Cardiac muscle cell (in vitro differentiated cells and primary cell): Measurements from ENCODE around the gene SCAANT1. TPM values are rescaled to one million over a fixed set of nuclear protein-coding genes. Genes with fewer than 3 reads are reported as not detected.

Experiments
- DNase-seq, 2 donors: peaks; one replicate each; pipeline versions ENCODE4 v3.0.0 to v3.0.0-alpha.2; 2010 to 2017; ENCODE audit warnings: low read depth in 1 of 2, low spot score in 1 of 2
- H3K27ac ChIP-seq: fragments of 200-600 bp; sonication (generic); 2 replicates; pipeline ENCODE4 v1.5.1; 2016
- H3K27me3 ChIP-seq: fragments of 200-600 bp; sonication (generic); 2 replicates; pipeline ENCODE4 v1.6.0; 2016; ENCODE audit warnings: control low read depth
- H3K36me3 ChIP-seq: fragments of 200-600 bp; sonication (generic); 2 replicates; pipeline ENCODE4 v1.5.1; 2016; ENCODE audit warnings: control low read depth
- H3K4me1 ChIP-seq: fragments of 200-600 bp; sonication (generic); 2 replicates; pipeline ENCODE4 v1.8.1; 2017; ENCODE audit warnings: low read depth, mild to moderate bottlenecking, mixed run types
- H3K4me3 ChIP-seq: fragments of 200-600 bp; sonication (generic); 2 replicates; pipeline ENCODE4 v1.5.1; 2016; ENCODE audit warnings: mild to moderate bottlenecking
- H3K9me3 ChIP-seq: fragments of 200-600 bp; sonication (generic); 2 replicates; pipeline ENCODE4 v1.5.1; 2017; ENCODE audit warnings: low read depth, mild to moderate bottlenecking, control low read depth
- CTCF ChIP-seq: IDR thresholded peaks from 2 replicates; pipeline ENCODE4 v1.5.1; 2012; ENCODE audit warnings: low read depth, mild to moderate bottlenecking, low read length
- polyA plus RNA-seq: library from polyadenylated mRNA; unstranded; fragments of >200 nt; fragmentation: Nextera tagmentation; extraction: Ambion mirVana; gene quantifications from 2 replicates; pipeline ENCODE4 v1.2.1, GENCODE V29; 2016
- total RNA-seq: library from RNA; depleted of rRNA; stranded (reverse); fragments of >200 nt; gene quantifications from 2 replicates; pipeline ENCODE4 v1.2.3, GENCODE V29; 2016

Gene SCAANT1
- total RNA-seq = not detected in 2 replicates
- 2.0 TPM in 1 of 2 replicates, not detected in the other for polyA plus RNA-seq

GRCh38 chr3:63911873-63912767 is at the start of gene SCAANT1:
Gene SCAANT1, minus strand, starts transcription at chr3:63912383.
- H3K36me3 ChIP-seq = peaks cover 5% of the 10 kb centered on the region
- TF ChIP-seq CTCF = no peak
- peak within 1 kb of the TSS; percentile 98 for H3K27ac ChIP-seq

GRCh38 chr3:63961891-63962290 is 49.7 kb upstream of the SCAANT1 start:
- peak; percentile 64 for TF ChIP-seq CTCF
- Histone ChIP-seq H3K4me3 (no peak overlapping the region), H3K9me3 (no peaks in the 10 kb centered on the region), H3K27me3 (no peaks in the 10 kb centered on the region), H3K36me3 (no peaks in the 10 kb centered on the region), H3K4me1 (peaks cover 14% of the 10 kb centered on the region), H3K27ac (no peak overlapping the region)
- DNase-seq = peak; percentile 39 to 40

More at GRCh38 chr3:63911873-63912767, at the start of gene SCAANT1:
- Histone ChIP-seq H3K4me3 (peak within 1 kb of the TSS; percentile 68), H3K9me3 (no peaks in the 10 kb centered on the region), H3K27me3 (peaks cover 3% of the 10 kb centered on the region), H3K4me1 (peaks cover 11% of the 10 kb centered on the region)
- DNase-seq = peak; percentile 94 to 95

GRCh38 chr3:63960048-63960711 is 48.0 kb upstream of the SCAANT1 start:
- Histone ChIP-seq H3K27ac (no peak overlapping the region), H3K4me1 (peaks cover 8% of the 10 kb centered on the region), H3K9me3 (no peaks in the 10 kb centered on the region), H3K4me3 (no peak overlapping the region), H3K36me3 (no peaks in the 10 kb centered on the region), H3K27me3 (no peaks in the 10 kb centered on the region)
- DNase-seq = peak in 1 of 2 donors; percentile 76
- TF ChIP-seq CTCF = no peak

- Histone ChIP-seq H3K9me3 (no peaks in the 10 kb centered on the region), H3K36me3 (no peaks in the 10 kb centered on the region), H3K27me3 (no peaks in the 10 kb centered on the region), H3K4me3 (no peak overlapping the region), H3K27ac (no peak overlapping the region), H3K4me1 (peaks cover under 1% of the 10 kb centered on the region)
- TF ChIP-seq CTCF = no peak
- no peak for DNase-seq
Measured at GRCh38 chr3:63959146-63959545, 47.0 kb upstream of the SCAANT1 start.

- Histone ChIP-seq H3K4me1 (peaks cover 8% of the 10 kb centered on the region), H3K36me3 (no peaks in the 10 kb centered on the region), H3K27ac (no peak overlapping the region), H3K27me3 (no peaks in the 10 kb centered on the region), H3K9me3 (no peaks in the 10 kb centered on the region), H3K4me3 (no peak overlapping the region)
- DNase-seq = no peak
- no peak for TF ChIP-seq CTCF
Measured at GRCh38 chr3:63955830-63956545, 43.8 kb upstream of the SCAANT1 start.
